ENCODE measurements around the gene SLC17A9.

GRCh38 chr20:62958388-62959100, 6.0 kb downstream of the SLC17A9 start:
- TF ChIP-seq CTCF (IDR thresholded peaks at IDR 0.05) (no peak), POLR2A (IDR thresholded peaks at IDR 0.05) (no peak)

Measured in Peyer's patch (tissue), 4 donors.